Parathyroid adenoma (tissue), 2 donors: Measurements from ENCODE around the gene SLC46A2.

Experiments
- H2AFZ ChIP-seq: fragments of 300-600 bp; sonication (generic); one replicate; pipeline ENCODE4 v1.7.0; 2017; ENCODE audit warnings: antibody characterized with exemption, mild to moderate bottlenecking
- H3K27ac ChIP-seq: fragments of 300-600 bp; sonication (generic); one replicate; pipeline ENCODE4 v1.7.0; 2017
- H3K27me3 ChIP-seq: fragments of 300-600 bp; sonication (generic); one replicate; pipeline ENCODE4 v1.7.0; 2017; ENCODE audit warnings: low read length; ENCODE audit not compliant: control insufficient read depth, insufficient read depth
- H3K36me3 ChIP-seq: fragments of 300-600 bp; sonication (generic); one replicate; pipeline ENCODE4 v1.7.0; 2017; ENCODE audit warnings: low read length; ENCODE audit not compliant: control insufficient read depth, insufficient read depth
- H3K4me1 ChIP-seq: fragments of 300-600 bp; sonication (generic); one replicate; pipeline ENCODE4 v1.7.0; 2017; ENCODE audit warnings: control low read depth
- H3K4me2 ChIP-seq: fragments of 300-600 bp; sonication (generic); one replicate; pipeline ENCODE4 v1.7.0; 2017; ENCODE audit warnings: low read length
- H3K4me3 ChIP-seq: fragments of 300-600 bp; sonication (generic); one replicate; pipeline ENCODE4 v1.7.0; 2017; ENCODE audit warnings: low read depth, low read length
- H3K79me2 ChIP-seq: fragments of 300-600 bp; sonication (generic); one replicate; pipeline ENCODE4 v1.7.0; 2017; ENCODE audit warnings: control low read depth
- H3K9ac ChIP-seq: fragments of 300-600 bp; sonication (generic); one replicate; pipeline ENCODE4 v1.7.0; 2017; ENCODE audit warnings: mild to moderate bottlenecking
- H3K9me3 ChIP-seq: fragments of 300-600 bp; sonication (generic); one replicate; pipeline ENCODE4 v1.7.0; 2017; ENCODE audit warnings: low read length; ENCODE audit not compliant: control insufficient read depth
- TF ChIP-seq, protein P1 (sequence below): fragments of 300-600 bp; sonication (generic); IDR thresholded peaks from one replicate; pipeline ENCODE4 v1.7.0; 2017; ENCODE audit warnings: antibody characterized with exemption, mild to moderate bottlenecking
- donor health status: primary hyperparathyroidism.

SLC46A2 gene

GRCh38 chr9:112898872-112899311, 8.2 kb upstream of the SLC46A2 start:
- H3K27ac ChIP-seq, result no peak overlapping the region
- H3K9me3 ChIP-seq, result no peaks in the 10 kb centered on the region
- H3K27me3 ChIP-seq, result no peaks in the 10 kb centered on the region
- no peaks in the 10 kb centered on the region for H3K79me2 ChIP-seq
- no peaks in the 10 kb centered on the region for H3K36me3 ChIP-seq
- no peak overlapping the region for H3K4me3 ChIP-seq
- H3K4me2 ChIP-seq, result no peak overlapping the region
- no peak overlapping the region for H2AFZ ChIP-seq
- H3K9ac ChIP-seq, result no peak overlapping the region
- no peaks in the 10 kb centered on the region for H3K4me1 ChIP-seq
- TF ChIP-seq, protein P1, sequence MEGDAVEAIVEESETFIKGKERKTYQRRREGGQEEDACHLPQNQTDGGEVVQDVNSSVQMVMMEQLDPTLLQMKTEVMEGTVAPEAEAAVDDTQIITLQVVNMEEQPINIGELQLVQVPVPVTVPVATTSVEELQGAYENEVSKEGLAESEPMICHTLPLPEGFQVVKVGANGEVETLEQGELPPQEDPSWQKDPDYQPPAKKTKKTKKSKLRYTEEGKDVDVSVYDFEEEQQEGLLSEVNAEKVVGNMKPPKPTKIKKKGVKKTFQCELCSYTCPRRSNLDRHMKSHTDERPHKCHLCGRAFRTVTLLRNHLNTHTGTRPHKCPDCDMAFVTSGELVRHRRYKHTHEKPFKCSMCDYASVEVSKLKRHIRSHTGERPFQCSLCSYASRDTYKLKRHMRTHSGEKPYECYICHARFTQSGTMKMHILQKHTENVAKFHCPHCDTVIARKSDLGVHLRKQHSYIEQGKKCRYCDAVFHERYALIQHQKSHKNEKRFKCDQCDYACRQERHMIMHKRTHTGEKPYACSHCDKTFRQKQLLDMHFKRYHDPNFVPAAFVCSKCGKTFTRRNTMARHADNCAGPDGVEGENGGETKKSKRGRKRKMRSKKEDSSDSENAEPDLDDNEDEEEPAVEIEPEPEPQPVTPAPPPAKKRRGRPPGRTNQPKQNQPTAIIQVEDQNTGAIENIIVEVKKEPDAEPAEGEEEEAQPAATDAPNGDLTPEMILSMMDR, result no peak

GRCh38 chr9:112896131-112896530, 5.5 kb upstream of the SLC46A2 start:
- H3K4me2 ChIP-seq, result no peak overlapping the region
- H3K9ac ChIP-seq, result no peak overlapping the region
- no peaks in the 10 kb centered on the region for H3K4me1 ChIP-seq
- no peak overlapping the region for H2AFZ ChIP-seq
- H3K27ac ChIP-seq, result no peak overlapping the region
- no peak overlapping the region for H3K4me3 ChIP-seq
- H3K36me3 ChIP-seq, result no peaks in the 10 kb centered on the region
- TF ChIP-seq, protein P1, result no peak
- no peaks in the 10 kb centered on the region for H3K27me3 ChIP-seq
- H3K9me3 ChIP-seq, result no peaks in the 10 kb centered on the region
- no peaks in the 10 kb centered on the region for H3K79me2 ChIP-seq

GRCh38 chr9:112894699-112895098, 4.0 kb upstream of the SLC46A2 start:
- TF ChIP-seq, protein P1, result no peak

DNA sequence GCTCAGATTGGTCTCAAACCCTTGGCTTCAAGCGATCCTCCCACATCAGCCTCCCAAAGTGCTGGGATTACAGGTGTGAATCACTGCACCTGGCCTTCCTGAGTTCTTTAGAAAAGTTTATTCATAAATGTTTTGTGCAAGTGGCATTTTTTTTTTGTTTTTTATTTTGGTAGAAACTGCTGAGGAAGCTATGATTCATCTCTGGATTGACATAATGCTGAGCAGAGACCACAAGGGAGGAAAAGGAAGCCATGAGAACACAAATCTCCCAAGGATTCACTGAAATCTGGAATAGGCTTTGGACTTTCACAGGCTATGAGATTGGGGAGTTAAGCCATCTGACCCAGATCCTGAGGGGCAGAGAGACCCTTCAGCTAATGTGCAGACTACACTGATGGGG, 3.4 kb upstream of the SLC46A2 start:
- Histone ChIP-seq H2AFZ (no peak overlapping the region), H3K4me1 (no peaks in the 10 kb centered on the region), H3K4me3 (no peak overlapping the region), H3K36me3 (no peaks in the 10 kb centered on the region), H3K9ac (no peak overlapping the region), H3K27ac (no peak overlapping the region), H3K79me2 (no peaks in the 10 kb centered on the region), H3K9me3 (no peaks in the 10 kb centered on the region), H3K4me2 (no peak overlapping the region), H3K27me3 (no peaks in the 10 kb centered on the region)
- TF ChIP-seq, protein P1, result no peak

More at GRCh38 chr9:112894699-112895098, 4.0 kb upstream of the SLC46A2 start:
- Histone ChIP-seq H3K27ac (no peak overlapping the region), H2AFZ (no peak overlapping the region), H3K9me3 (no peaks in the 10 kb centered on the region), H3K9ac (no peak overlapping the region), H3K4me3 (no peak overlapping the region), H3K79me2 (no peaks in the 10 kb centered on the region), H3K4me2 (no peak overlapping the region), H3K36me3 (no peaks in the 10 kb centered on the region), H3K27me3 (no peaks in the 10 kb centered on the region), H3K4me1 (no peaks in the 10 kb centered on the region)

GRCh38 chr9:112892981-112893380, 2.3 kb upstream of the SLC46A2 start:
- H3K4me2 ChIP-seq, result no peak overlapping the region
- H3K27ac ChIP-seq, result no peak overlapping the region
- H3K4me3 ChIP-seq, result no peak overlapping the region
- no peak overlapping the region for H2AFZ ChIP-seq
- TF ChIP-seq, protein P1, result no peak
- no peaks in the 10 kb centered on the region for H3K4me1 ChIP-seq
- no peak overlapping the region for H3K9ac ChIP-seq
- H3K79me2 ChIP-seq, result no peaks in the 10 kb centered on the region
- no peaks in the 10 kb centered on the region for H3K27me3 ChIP-seq
- H3K9me3 ChIP-seq, result no peaks in the 10 kb centered on the region
- no peaks in the 10 kb centered on the region for H3K36me3 ChIP-seq
